ENCODE data around the gene NME3.

Gene NME3

DNA sequence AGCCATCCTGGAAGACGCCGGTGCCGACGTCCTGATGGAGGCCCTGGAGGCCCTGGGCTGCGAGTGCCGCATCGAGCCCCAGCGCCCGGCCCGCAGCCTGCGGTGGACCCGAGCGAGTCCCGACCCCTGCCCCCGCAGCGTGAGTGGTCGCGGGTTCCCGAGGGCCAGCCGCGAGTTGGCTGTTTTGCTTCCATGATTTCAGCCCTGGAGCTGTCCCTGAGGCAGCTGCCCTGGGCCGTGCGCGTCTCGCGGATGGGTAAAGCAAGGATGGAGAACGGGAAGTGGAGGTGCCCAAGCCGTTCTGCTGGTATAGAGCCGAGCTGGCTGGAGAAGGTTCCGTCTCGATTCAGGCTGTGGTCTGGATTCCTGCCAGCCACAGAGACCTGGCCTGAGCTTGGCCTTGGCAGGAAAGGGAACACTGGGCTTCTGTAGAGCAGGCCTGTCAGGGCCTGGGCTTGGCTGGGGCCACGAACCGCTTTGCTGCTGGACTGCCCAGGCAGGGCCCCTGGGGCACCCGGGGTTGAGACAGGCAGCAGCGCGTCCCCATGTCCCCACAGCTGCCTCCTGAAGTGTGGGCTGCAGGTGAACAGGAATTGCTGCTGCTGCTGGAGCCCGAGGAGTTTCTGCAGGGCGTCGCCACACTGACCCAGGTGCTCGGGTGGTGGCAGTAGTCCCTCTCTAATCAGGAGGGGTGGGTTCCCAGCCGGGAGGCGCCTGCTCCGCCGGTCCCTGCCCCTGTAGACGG is 2.5 kb upstream of the NME3 start:
- H3K4me1 Mint-ChIP-seq, result peaks cover 13% of the 10 kb centered on the region
- no peak overlapping the region for H3K27ac Mint-ChIP-seq
- TF ChIP-seq, protein P1, sequence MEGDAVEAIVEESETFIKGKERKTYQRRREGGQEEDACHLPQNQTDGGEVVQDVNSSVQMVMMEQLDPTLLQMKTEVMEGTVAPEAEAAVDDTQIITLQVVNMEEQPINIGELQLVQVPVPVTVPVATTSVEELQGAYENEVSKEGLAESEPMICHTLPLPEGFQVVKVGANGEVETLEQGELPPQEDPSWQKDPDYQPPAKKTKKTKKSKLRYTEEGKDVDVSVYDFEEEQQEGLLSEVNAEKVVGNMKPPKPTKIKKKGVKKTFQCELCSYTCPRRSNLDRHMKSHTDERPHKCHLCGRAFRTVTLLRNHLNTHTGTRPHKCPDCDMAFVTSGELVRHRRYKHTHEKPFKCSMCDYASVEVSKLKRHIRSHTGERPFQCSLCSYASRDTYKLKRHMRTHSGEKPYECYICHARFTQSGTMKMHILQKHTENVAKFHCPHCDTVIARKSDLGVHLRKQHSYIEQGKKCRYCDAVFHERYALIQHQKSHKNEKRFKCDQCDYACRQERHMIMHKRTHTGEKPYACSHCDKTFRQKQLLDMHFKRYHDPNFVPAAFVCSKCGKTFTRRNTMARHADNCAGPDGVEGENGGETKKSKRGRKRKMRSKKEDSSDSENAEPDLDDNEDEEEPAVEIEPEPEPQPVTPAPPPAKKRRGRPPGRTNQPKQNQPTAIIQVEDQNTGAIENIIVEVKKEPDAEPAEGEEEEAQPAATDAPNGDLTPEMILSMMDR (IDR thresholded peaks at IDR 0.05), result peak; percentile 4
- H3K36me3 Mint-ChIP-seq (ENCODE audit: low read depth), result no peaks in the 10 kb centered on the region
- peak overlapping the region; percentile 96 for H3K4me3 Mint-ChIP-seq
- DNase-seq, result no peak
- no peaks in the 10 kb centered on the region for H3K27me3 Mint-ChIP-seq (ENCODE audit: low read depth, poor library complexity)
- no peaks in the 10 kb centered on the region for H3K9me3 Mint-ChIP-seq

DNA sequence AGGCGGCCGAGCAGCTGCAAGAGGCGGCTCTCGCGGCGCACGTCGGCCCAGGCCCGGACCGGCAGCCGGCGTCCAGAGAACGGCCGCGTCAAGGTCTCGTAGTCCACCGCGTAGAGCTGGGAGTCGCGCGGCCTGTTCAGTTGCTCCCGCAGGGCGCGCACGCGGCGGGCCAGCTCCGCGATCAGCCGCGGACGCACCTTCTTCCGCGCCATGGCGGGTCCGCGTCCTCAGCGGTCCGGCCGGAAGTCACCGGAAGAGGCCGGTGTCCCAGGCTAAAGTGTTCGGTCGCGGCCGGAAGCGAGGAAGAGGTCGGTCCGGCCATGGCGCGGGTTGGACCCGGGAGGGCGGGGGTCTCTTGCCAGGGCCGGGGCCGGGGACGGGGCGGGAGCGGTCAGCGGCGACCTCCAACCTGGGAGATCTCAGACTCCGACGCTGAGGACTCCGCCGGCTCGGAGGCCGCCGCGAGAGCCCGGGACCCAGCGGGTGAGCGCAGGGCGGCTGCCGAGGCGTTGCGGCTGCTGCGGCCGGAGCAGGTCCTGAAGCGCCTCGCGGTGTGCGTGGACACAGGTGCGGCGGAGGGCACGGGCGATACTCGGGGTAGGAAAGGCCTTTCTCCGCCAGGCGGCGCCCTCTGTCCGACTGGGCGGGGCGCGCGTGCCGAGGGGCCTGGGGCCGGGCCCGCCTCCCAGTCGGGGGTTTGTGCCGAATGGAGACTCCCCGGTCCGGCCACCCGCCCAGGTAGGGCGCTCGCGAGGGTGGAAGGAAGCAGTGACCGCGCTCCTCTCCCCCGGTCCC is 1.8 kb upstream of the NME3 start, which contains the start of gene MRPS34:
TSS of gene MRPS34 (minus strand) at position 227 of the 795 bp plus-strand sequence. CDS start at position 212, 15 bp downstream.
- no peaks in the 10 kb centered on the region for H3K36me3 Mint-ChIP-seq (ENCODE audit: low read depth)
- H3K4me1 Mint-ChIP-seq, result peaks cover 13% of the 10 kb centered on the region
- peak within 1 kb of the TSS; percentile 43 for H3K27ac Mint-ChIP-seq
- DNase-seq, result peak; percentile 93
- TF ChIP-seq, protein P1 (IDR thresholded peaks at IDR 0.05), result peak; percentile 87
- H3K9me3 Mint-ChIP-seq, result no peaks in the 10 kb centered on the region
- no peaks in the 10 kb centered on the region for H3K27me3 Mint-ChIP-seq (ENCODE audit: low read depth, poor library complexity)
- peak within 1 kb of the TSS; percentile 96 for H3K4me3 Mint-ChIP-seq

DNA sequence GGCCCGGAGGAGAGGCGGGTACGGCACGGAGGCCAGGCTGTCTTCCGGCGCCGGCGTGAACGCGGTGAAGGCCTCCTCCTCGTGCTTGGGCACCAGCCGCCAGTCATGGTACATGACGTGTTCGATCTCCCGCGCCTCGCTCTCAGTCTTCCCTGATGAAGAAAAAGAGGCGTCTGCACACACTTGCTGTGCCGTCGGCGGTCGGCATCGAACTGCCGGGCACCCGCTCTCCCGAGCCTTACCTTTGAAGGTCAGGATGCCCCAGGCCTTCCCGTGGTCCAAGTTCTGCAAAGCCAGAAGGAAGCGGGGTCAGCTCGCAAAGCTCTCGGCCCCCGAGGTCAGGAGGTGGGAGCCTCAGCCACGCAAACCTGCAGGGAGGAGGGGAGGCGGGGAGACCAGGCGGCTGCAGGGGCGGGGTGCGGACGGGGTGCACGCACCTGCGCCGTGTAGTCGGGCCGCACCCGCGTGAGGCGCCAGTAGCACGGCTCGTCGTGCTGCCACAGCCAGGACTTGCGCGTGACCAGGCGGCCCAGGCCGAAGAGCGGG is 1.1 kb upstream of the NME3 start, which contains the start of gene EME2:
TSS of gene EME2 (plus strand) at position 449 of the 546 bp plus-strand sequence. CDS start 418 bp downstream, outside the sequence.
- Mint-ChIP-seq H3K36me3 (ENCODE audit: low read depth) (no peaks in the 10 kb centered on the region), H3K4me3 (peak within 1 kb of the TSS; percentile 96), H3K4me1 (peaks cover 13% of the 10 kb centered on the region), H3K27ac (peak within 1 kb of the TSS; percentile 43), H3K9me3 (no peaks in the 10 kb centered on the region), H3K27me3 (ENCODE audit: low read depth, poor library complexity) (no peaks in the 10 kb centered on the region)
- TF ChIP-seq, protein P1 (IDR thresholded peaks at IDR 0.05), result no peak
- peak; percentile 37 for DNase-seq

DNA sequence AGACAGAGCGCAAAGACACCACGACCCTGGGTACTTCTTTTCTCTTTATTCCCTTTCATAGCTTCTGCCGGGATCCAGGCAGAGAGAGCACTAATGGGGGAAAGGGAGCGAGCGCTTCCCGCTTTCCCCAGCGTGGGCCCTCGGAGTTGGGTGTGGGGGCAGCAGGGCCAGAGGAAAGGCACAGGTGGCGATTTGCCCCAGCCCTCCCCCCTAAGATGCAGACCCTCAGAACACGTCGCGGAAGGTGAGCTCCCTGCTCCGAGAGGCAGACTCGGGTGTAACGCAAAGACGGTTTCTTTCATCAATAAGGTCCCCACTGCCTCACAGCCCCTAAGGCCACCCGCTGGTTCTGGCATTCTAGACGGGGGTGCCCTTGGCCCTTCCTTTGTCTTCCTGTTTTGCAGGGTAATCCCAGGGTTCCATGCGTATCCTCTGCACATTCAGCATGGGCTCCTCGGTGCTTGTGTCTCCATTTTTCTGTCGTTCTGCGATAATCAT is 570 bp upstream of the NME3 start:
- peak overlapping the region; percentile 43 for H3K27ac Mint-ChIP-seq
- no peaks in the 10 kb centered on the region for H3K9me3 Mint-ChIP-seq
- no peak for DNase-seq
- no peaks in the 10 kb centered on the region for H3K27me3 Mint-ChIP-seq (ENCODE audit: low read depth, poor library complexity)
- peaks cover 13% of the 10 kb centered on the region for H3K4me1 Mint-ChIP-seq
- TF ChIP-seq, protein P1 (IDR thresholded peaks at IDR 0.05), result no peak
- H3K4me3 Mint-ChIP-seq, result peak overlapping the region; percentile 96
- H3K36me3 Mint-ChIP-seq (ENCODE audit: low read depth), result no peaks in the 10 kb centered on the region

DNA sequence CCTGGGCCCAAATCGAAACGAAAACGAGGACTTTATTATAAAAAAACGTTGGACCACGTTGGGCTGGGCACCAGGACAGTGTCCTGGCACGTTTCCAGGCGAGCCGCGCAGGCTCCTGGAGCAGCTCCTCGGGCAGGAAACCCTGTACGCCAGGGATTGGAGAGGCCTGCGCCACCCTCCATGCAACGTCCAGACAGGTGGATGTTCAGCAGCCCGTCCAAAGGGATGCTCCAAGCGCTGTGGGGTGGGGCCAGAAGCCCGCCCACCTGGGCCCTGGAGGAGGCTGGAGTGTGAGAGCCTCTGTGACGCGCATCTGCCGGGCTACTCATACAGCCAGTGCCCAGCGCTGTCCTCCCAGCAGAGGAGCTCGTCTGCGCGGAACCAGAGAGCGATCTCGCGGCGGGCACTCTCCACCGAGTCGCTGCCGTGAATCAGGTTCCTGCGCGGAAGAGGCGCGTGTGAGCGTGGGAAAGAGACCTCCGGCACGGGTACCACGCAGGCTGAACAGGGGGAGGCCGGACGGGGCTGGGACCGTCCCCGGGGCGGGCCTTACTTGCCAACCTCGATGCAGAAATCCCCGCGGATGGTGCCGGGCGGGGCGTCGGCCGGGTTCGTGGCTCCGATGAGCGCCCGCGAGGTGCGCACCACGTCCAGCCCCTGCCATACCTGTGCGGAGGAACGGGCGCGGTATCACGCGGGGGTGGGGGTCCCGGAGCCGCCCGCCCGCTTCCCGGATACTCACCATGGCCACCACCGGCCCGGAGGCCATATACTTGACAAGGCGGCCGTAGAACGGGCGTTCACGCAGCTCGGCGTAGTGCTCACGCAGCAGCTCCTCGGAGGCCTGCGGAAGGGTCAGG is 785 bp downstream of the NME3 start:
- no peaks in the 10 kb centered on the region for H3K9me3 Mint-ChIP-seq
- TF ChIP-seq, protein P1 (IDR thresholded peaks at IDR 0.05), result no peak
- H3K4me3 Mint-ChIP-seq, result peak overlapping the region; percentile 84
- peaks cover 13% of the 10 kb centered on the region for H3K4me1 Mint-ChIP-seq
- no peak overlapping the region for H3K27ac Mint-ChIP-seq
- DNase-seq, result peak; percentile 38
- H3K36me3 Mint-ChIP-seq (ENCODE audit: low read depth), result no peaks in the 10 kb centered on the region
- H3K27me3 Mint-ChIP-seq (ENCODE audit: low read depth, poor library complexity), result no peaks in the 10 kb centered on the region

Data from nephron progenitor cell (in vitro differentiated cells).